Left lung (tissue), 10 donors: Measurements from ENCODE around the gene CELF4. TPM values are rescaled to one million over a fixed set of nuclear protein-coding genes. Genes with fewer than 3 reads are reported as not detected.

Experiments used
- ATAC-seq: fragments of 200-7000 bp; cut with Tn5 transposase; one replicate; pipeline ENCODE4 v1.9.1; 2020; ENCODE audit warnings: moderate library complexity
- DNase-seq, 4 donors: peaks; one replicate each; pipeline ENCODE4 v3.0.0-alpha.2; 2013 to 2020
- H3K27ac ChIP-seq, 2 donors: fragments of 200-600 bp; sonication (generic) in 1 of 2; one replicate each; pipeline versions ENCODE4 v1.5.0 to v1.8.0; 2020 to 2021
- H3K27me3 ChIP-seq, 2 donors: fragments of 200-600 bp; sonication (generic) in 1 of 2; one replicate each; pipeline versions ENCODE4 v1.5.0 to v1.8.0; 2020 to 2021
- H3K36me3 ChIP-seq, 2 donors: fragments of 200-600 bp; sonication (generic) in 1 of 2; one replicate each; pipeline versions ENCODE4 v1.5.0 to v1.8.0; 2020 to 2021
- H3K4me1 ChIP-seq, 2 donors: fragments of 200-600 bp; one replicate each; pipeline ENCODE4 v1.8.0; 2021
- H3K4me3 ChIP-seq, 2 donors: fragments of 200-600 bp; sonication (generic) in 1 of 2; one replicate each; pipeline versions ENCODE4 v1.5.0 to v1.8.0; 2020 to 2021; ENCODE audit warnings: mild to moderate bottlenecking in 1 of 2
- H3K9me3 ChIP-seq, 2 donors: fragments of 200-600 bp; sonication (generic) in 1 of 2; one replicate each; pipeline versions ENCODE4 v1.5.0 to v1.8.0; 2020 to 2021
- CTCF ChIP-seq, 2 donors: fragments of 200-600 bp; sonication (generic) in 1 of 2; IDR thresholded peaks; one replicate each; pipeline versions ENCODE4 v1.5.0 to v1.8.0; 2021; ENCODE audit warnings: antibody characterized with exemption in 2 of 2
- intact Hi-C, 2 donors: fragments of 100-400 bp; cut with DNase I; formaldehyde crosslinking; loops; one replicate each; pipeline versions ENCODE4 v1.11.2 to v1.14.2; 2022
- polyA plus RNA-seq, 6 donors: library from polyadenylated mRNA; unstranded; fragments of 120-200 nt; gene quantifications; one replicate each; pipeline ENCODE4 v1.2.1, GENCODE V29; 2013; ENCODE audit not compliant: insufficient read length in 6 of 6
- total RNA-seq, 2 donors: library from RNA; stranded (reverse); fragmentation: NEBNext Ultra II Directional; extraction: Animal tissue kit (Norgen Biotek cat#: 25700); gene quantifications; one replicate each; pipeline ENCODE4 v1.2.1, GENCODE V29; 2021
- donor health status: DM: no; HTN: yes; CAD: no.
- donor health status: DM: no; HTN: no; CAD: no.

CELF4 gene
- total and polyA plus RNA-seq, 8 donors: 1.1 to 10.3 (median 7.4) TPM

DNA sequence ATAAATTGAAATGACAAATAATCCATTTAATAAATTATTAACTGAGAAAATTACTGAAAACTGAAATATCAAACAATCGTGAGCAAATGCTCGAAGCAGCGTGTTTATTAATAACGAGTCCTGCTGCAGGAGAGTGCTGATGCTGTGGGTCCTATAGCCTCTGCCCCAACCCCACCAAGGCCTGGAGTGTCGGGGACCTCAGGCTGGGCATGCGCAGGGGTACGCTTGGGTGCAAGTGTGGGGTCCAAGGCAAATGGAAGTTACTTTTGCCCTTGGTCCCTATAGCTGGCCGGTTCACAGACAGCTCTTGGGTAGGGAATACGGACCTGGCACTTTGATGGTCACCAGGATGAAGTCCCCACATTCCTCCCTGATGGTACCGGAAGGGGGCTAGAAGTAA lies 43.3 kb upstream of the CELF4 start:
- Histone ChIP-seq H3K27me3 (no peaks in the 10 kb centered on the region), H3K27ac (no peak overlapping the region), H3K36me3 (no peaks in the 10 kb centered on the region), H3K9me3 (peaks cover 0 to 2% of the 10 kb centered on the region in 2 donors), H3K4me3 (no peak overlapping the region), H3K4me1 (no peaks in the 10 kb centered on the region)
- no peak for TF ChIP-seq CTCF (IDR thresholded peaks at IDR 0.05)
- DNase-seq: no peak
- ATAC-seq: no peak
- intact Hi-C loops: no loop called here

GRCh38 chr18:37607281-37607680 lies 41.7 kb upstream of the CELF4 start:
- Histone ChIP-seq H3K27ac (no peak overlapping the region), H3K4me3 (no peak overlapping the region), H3K27me3 (no peaks in the 10 kb centered on the region), H3K4me1 (no peaks in the 10 kb centered on the region), H3K9me3 (peaks cover 0 to 9% of the 10 kb centered on the region in 2 donors), H3K36me3 (no peaks in the 10 kb centered on the region)
- ATAC-seq (no peak), DNase-seq (no peak)
- intact Hi-C loops: no loop called here
- no peak for TF ChIP-seq CTCF (IDR thresholded peaks at IDR 0.05)

GRCh38 chr18:37604032-37604431 lies 38.4 kb upstream of the CELF4 start:
- H3K27me3 ChIP-seq: no peaks in the 10 kb centered on the region
- no peaks in the 10 kb centered on the region for H3K36me3 ChIP-seq
- peaks cover 0 to 9% of the 10 kb centered on the region in 2 donors for H3K9me3 ChIP-seq
- no peak for TF ChIP-seq CTCF (IDR thresholded peaks at IDR 0.05)
- DNase-seq (no peak), ATAC-seq (no peak)
- no peak overlapping the region for H3K27ac ChIP-seq
- intact Hi-C loops: no loop called here
- no peak overlapping the region for H3K4me3 ChIP-seq
- H3K4me1 ChIP-seq: no peaks in the 10 kb centered on the region

DNA sequence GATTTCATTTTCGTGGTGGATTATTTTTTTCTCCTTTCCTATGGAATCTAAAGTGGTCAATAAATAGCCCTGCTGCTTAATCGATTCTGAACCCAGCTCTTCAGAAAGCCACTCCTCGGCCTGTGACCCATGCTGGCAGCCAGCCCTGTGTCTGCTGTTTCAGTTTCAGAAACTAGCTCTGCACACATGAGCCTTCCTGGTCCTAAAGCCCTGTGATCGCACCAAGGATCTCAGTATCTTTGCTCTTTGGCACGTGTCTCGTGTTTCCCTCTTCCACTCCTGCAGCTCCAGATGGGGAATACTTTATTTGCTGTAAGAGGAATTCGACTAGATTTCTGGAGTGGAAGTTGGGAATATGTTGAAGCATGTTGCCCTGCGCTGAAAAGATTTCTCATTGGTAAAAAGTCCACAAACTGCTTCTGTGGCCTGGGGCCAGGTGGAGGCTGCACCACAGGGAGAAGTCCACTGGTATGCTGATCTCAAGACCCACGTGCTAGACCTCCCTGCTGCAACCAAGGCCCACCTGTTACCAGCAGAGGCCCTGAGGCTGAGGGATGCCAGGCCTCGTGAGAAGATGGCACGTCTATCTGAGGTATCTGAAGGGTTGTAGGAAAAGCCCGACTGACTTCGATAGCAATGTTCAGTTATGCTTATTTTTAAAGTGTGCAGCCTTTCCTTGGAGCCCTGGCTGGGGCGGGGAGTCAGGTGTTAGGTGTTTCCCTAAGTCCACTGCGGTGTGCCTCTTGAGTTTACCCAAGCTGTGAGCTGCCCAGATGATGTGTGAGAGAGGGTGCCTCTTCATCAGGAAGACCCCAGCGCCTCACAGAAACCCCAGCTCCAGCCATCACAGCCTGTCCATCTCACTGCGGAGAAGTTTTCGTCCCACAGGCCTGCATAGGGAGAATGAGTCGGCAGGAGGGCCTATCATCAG lies 33.6 kb upstream of the CELF4 start:
- DNase-seq: peak in 1 of 4 donors; percentile 13
- H3K9me3 ChIP-seq: peaks cover 0 to 10% of the 10 kb centered on the region in 2 donors
- intact Hi-C loops: no loop called here
- H3K27me3 ChIP-seq: no peaks in the 10 kb centered on the region
- H3K4me1 ChIP-seq: no peaks in the 10 kb centered on the region
- TF ChIP-seq CTCF (IDR thresholded peaks at IDR 0.05): no peak
- no peak overlapping the region for H3K27ac ChIP-seq
- H3K36me3 ChIP-seq: no peaks in the 10 kb centered on the region
- no peak for ATAC-seq
- H3K4me3 ChIP-seq: no peak overlapping the region

DNA sequence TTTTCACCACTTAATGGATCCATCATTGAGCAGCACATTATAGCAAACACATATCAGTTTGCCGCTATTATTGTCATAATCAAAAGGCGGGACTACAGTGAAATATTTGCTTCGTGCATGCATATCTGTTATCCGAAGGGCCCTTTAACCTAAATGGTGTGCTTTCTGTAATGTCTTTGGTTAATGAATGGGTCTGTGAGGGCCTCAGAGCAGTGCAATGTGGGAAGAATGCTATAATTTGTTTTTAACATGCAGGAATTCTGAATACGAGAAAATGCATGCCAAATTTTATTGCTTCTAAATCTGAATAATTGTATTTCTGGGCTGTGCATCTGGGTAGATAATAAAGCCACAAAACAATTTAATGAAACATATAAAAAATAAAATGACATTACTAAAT lies 32.8 kb upstream of the CELF4 start:
- no peak for TF ChIP-seq CTCF (IDR thresholded peaks at IDR 0.05)
- H3K9me3 ChIP-seq: peaks cover 0 to 6% of the 10 kb centered on the region in 2 donors

More for the DNA sequence above, 32.8 kb upstream of the CELF4 start:
- Histone ChIP-seq H3K27ac (no peak overlapping the region), H3K4me1 (no peaks in the 10 kb centered on the region), H3K36me3 (no peaks in the 10 kb centered on the region), H3K4me3 (no peak overlapping the region), H3K27me3 (no peaks in the 10 kb centered on the region)
- DNase-seq (no peak), ATAC-seq (no peak)
- intact Hi-C loops: no loop called here
